ENCODE data around the gene LIMS2. TPM values are rescaled to one million over a fixed set of nuclear protein-coding genes. Genes with fewer than 3 reads are reported as not detected.

Gene LIMS2
- total and polyA plus RNA-seq, 2 donors (not counting 3 experiments of a cell fraction or from before 2014, with no cell fraction given), result 48.3 to 55.6 TPM

GRCh38 chr2:127671557-127672302 is 3.6 kb downstream of the LIMS2 start:
- CTCF ChIA-PET, result interaction anchor here (1.2 to 1.7 kb wide), 2 partner anchors 8 to 24 kb away, joined by 3 to 9 read pairs; no protein-coding TSS in a partner anchor
- dilution Hi-C loops (cut with MboI; ENCODE audit: extremely low pct_ligation_motif_present, low sequenced_read_pairs), result no loop called here
- Histone ChIP-seq H3K9me1 (replicated peaks; ENCODE audit: control insufficient read depth, extremely low read depth, insufficient read depth, low read length) (no peaks in the 10 kb centered on the region), H3K79me2 (ENCODE audit: control insufficient read depth, insufficient read depth, low read length) (no peaks in the 10 kb centered on the region), H4K20me1 (replicated peaks; ENCODE audit: control insufficient read depth, extremely low read depth, insufficient read depth, low read length) (no peaks in the 10 kb centered on the region), H3K4me3 (replicated peaks in 1 of 3; ENCODE audit: insufficient read depth in 1 of 3, low read depth in 1 of 3, low read length in 3 of 3) (no peak overlapping the region), H3K4me1 (ENCODE audit: control insufficient read depth, extremely low read depth, insufficient read depth, low read length) (peaks cover 18% of the 10 kb centered on the region), H3K4me2 (ENCODE audit: insufficient read depth, low read length) (no peak overlapping the region), H3K9ac (replicated peaks; ENCODE audit: extremely low read depth, insufficient read depth, low read length) (no peak overlapping the region), H3K9me3 (replicated peaks; ENCODE audit: control insufficient read depth, insufficient read depth, low read length) (no peaks in the 10 kb centered on the region), H2AFZ (ENCODE audit: low read depth, low read length) (no peak overlapping the region), H3K27ac (ENCODE audit: insufficient read depth, low read depth, low read length) (no peak overlapping the region), H3K27me3 (ENCODE audit: control insufficient read depth in 2 of 2, insufficient read depth in 2 of 2, low read length in 2 of 2) (no peaks in the 10 kb centered on the region), H3K36me3 (ENCODE audit: control insufficient read depth in 2 of 2, extremely low read depth in 1 of 2, insufficient read depth in 2 of 2, low read length in 2 of 2) (no peaks in the 10 kb centered on the region)
- DNase-seq (ENCODE audit: low read depth, low spot score) (no peak), FAIRE-seq (no peak)
- POLR2A ChIA-PET, result no interaction called here
- intact Hi-C loops (cut with micrococcal nuclease), result loop anchor here (1.0 kb wide), 1 partner anchor 7 kb away; no protein-coding TSS in a partner anchor
- no TSS peak for BruUV-seq (replicated peaks)
- TF ChIP-seq GATA2 (IDR thresholded peaks at IDR 0.05; ENCODE audit: insufficient read depth, insufficient read length, low read depth, low read length) (no peak), CTCF (IDR thresholded peaks at IDR 0.05; ENCODE audit: extremely low read depth in 1 of 2, insufficient read depth in 1 of 2, low read depth in 1 of 2, low read length in 2 of 2) (no peak), EZH2 (IDR thresholded peaks at IDR 0.05; ENCODE audit: borderline replicate concordance, low read depth, low read length, severe bottlenecking) (no peak), POLR2A (IDR thresholded peaks at IDR 0.05; ENCODE audit: low read depth, low read length) (no peak), JUN (IDR thresholded peaks at IDR 0.05; ENCODE audit: borderline replicate concordance, insufficient read depth, insufficient read length, low read depth) (no peak), FOS (IDR thresholded peaks at IDR 0.05; ENCODE audit: borderline replicate concordance, insufficient read depth, low read length) (no peak), MAX (IDR thresholded peaks at IDR 0.05; ENCODE audit: insufficient read depth, insufficient read length) (no peak), POLR2AphosphoS5 (IDR thresholded peaks at IDR 0.05; ENCODE audit: insufficient read depth, low read depth, low read length) (no peak), MYC (IDR thresholded peaks at IDR 0.05; ENCODE audit: low read depth, low read length) (no peak)
